GM20000 (cell line): ENCODE data around the gene TNFSF11.

Experiments used
- DNase-seq: peaks from one replicate; pipeline ENCODE4 v3.0.0; 2012; ENCODE audit warnings: low spot score
- TF ChIP-seq, protein P1 (sequence below): IDR thresholded peaks from 2 replicates; pipeline ENCODE4 v1.5.1; 2012; ENCODE audit warnings: mild to moderate bottlenecking, control low read depth; ENCODE audit errors: extremely low read depth, missing control alignments

TNFSF11 gene

DNA sequence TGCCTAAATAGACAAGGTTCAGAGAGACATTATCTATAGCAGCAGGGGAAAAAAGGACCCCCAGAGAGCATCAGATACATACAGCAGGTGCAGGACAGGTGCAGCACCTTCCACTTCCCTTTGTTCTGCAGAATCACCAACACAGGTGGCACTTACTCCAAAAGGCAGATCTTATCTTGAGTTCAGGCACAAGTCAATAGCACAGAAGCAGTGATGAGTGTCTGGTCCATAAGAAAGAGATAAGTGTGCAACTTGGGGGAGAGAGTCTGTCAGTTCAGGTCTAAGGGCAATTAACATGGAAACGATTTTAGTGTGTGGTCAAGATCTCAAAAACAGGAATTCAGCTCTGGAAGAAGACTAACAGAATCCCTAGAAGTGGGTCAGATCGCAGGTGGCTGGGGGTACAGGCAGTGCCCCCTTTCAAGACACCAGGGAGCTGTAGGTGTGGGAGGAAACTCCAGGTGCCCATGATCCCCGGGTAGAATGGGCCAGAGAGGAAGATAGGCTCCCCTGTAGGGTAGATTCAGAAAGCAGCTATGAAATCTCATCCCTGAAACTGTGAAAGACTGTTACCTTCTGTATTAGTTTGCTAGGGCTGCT lies 40.6 kb downstream of the TNFSF11 start:
- no peak for DNase-seq
- TF ChIP-seq, protein P1, sequence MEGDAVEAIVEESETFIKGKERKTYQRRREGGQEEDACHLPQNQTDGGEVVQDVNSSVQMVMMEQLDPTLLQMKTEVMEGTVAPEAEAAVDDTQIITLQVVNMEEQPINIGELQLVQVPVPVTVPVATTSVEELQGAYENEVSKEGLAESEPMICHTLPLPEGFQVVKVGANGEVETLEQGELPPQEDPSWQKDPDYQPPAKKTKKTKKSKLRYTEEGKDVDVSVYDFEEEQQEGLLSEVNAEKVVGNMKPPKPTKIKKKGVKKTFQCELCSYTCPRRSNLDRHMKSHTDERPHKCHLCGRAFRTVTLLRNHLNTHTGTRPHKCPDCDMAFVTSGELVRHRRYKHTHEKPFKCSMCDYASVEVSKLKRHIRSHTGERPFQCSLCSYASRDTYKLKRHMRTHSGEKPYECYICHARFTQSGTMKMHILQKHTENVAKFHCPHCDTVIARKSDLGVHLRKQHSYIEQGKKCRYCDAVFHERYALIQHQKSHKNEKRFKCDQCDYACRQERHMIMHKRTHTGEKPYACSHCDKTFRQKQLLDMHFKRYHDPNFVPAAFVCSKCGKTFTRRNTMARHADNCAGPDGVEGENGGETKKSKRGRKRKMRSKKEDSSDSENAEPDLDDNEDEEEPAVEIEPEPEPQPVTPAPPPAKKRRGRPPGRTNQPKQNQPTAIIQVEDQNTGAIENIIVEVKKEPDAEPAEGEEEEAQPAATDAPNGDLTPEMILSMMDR = no peak

DNA sequence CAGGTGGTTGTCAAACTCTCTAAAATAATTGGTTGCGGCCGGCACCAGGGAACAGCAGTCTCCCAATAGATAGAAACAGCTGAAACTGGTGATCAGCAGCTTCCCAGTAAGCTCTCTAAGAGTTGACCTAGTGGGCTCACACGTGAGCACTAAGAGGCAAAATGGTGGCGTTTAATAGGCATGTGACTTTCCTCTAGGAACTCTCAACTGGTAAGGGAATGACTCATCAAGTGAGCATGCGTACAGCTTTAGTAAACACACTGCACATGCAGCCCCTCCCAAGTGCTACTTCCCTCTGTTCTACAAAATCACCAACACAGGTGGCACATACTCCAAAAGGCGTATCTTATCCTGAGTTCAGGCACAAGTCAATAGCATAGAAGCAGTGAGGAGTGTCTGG lies 41.7 kb downstream of the TNFSF11 start:
- TF ChIP-seq, protein P1 = no peak
- DNase-seq = no peak

DNA sequence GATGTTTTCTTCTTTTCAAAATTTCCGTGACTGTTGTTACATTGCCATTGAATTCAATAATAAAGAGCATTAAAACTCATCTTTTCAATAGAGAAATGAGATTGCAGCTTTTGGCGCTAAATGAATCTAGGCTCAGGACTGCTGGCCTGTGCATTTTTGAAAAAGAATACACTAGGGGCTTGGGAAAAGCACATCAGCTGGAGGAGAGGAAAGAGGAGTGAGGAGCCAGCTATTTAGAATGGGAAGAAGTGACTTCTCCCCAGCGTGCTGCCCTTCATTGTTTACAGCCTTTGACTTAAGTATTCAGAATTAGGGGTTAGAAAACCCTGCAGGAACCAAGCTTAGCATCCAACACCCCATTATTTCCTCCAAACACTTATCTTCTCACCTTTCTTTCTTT lies 43.3 kb downstream of the TNFSF11 start:
- no peak for DNase-seq
- TF ChIP-seq, protein P1 = no peak

DNA sequence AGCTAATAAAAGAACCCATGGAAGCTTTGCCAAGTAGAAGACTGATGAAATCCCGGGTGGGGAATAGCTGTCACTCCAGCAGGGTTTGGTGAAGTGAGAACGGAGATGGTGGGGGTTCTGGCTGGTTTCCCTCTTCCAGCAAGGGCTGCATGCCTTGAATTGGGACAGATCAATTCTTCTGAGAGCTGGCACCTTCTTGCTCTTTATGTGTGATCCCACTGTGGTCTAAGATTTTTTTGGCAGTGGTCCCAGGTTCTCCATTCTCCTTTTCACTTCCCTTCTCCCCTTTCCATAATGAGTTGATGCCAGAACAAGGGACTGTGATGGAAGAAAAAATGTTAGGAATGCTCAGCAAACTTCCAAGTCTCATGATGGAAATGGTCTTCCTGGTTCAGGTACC lies 50.0 kb downstream of the TNFSF11 start:
- DNase-seq = no peak
- TF ChIP-seq, protein P1 = no peak

DNA sequence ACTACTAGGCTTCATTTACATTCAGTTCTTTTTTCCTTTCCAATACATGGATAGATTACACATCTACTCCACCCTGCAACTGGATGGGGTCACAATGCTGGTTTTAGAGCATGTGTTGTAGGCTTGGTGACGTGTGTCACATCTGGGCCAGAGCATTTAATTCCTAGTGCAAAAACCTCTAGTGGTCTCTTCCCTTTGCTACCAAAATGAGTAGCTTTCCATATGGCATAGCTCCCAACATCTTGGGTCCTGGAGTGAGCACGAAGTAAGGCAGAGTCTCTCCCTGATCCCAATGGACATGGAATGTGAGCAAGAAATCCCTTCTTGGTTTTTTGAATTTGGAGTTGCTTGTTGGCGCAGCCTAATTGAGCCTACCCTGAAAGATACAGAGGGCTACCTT lies 51.7 kb downstream of the TNFSF11 start:
- no peak for DNase-seq
- TF ChIP-seq, protein P1 = no peak

DNA sequence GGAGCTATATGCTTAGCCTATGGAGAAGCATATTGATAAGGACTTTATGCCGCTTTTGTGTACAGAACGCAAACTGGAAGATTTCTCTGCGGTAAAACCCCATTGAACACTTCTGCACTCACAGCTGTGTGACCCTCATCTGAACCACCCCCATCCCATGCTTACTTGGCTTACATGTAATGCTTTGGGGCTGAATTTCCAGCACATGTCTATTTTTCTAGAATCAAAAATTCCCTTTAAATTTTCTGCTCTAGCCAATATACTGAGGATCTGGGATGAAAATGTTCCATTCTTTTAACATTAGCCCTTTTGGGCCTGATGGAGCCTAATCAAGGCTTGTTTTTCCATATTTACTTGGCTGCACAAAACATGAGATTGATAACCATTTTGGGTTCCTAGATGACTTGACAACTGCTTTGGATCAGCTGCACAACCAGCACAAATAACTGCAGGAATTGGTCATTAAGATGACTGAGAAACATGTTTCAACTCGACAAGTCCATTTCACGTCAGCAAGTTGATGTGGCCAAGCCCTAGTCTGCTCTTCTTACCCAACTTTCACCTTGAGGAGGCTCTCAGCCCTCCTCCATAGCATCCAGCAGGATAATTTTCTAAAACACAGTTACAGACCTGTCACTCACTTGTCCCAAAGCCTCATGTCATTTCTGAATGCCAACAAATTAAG lies 52.4 kb downstream of the TNFSF11 start:
- TF ChIP-seq, protein P1 = no peak

DNA sequence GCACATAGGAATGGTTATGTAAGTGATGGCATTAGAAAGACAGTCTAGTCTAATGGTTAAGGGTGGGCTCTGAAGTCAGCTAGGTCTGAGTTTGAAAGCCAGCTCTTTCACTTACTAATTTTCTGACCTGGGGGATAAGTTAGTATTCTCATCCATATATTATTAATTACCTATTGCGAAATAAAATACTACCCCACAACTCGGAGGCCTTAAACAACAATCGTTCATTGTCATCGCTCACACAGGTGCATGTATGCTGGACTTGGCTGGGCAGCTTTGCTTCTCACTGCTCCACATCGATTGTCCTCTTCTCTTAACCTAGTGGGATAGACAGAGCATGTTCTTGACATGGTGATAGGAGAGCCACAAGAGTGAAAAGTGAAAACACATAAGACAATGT lies 54.7 kb downstream of the TNFSF11 start:
- TF ChIP-seq, protein P1 = no peak
- DNase-seq = no peak

More for the DNA sequence above, 52.4 kb downstream of the TNFSF11 start:
- DNase-seq = no peak
